ENCODE measurements around the gene CDHR3.

Gene CDHR3

GRCh38 chr7:106047184-106047583 lies 84.1 kb downstream of the CDHR3 start:
- Histone ChIP-seq H3K27me3 (ENCODE audit: low read length) (no peaks in the 10 kb centered on the region), H3K9me2 (replicated peaks; ENCODE audit: insufficient read depth, low read length) (no peaks in the 10 kb centered on the region), H3K9ac (ENCODE audit: low read length) (no peak overlapping the region), H3F3A (ENCODE audit: insufficient read depth) (peaks cover 49% of the 10 kb centered on the region), H3K27ac (ENCODE audit: low read depth, low read length) (no peak overlapping the region), H3K79me2 (ENCODE audit: insufficient read depth, low read length) (no peaks in the 10 kb centered on the region), H3K9me3 (ENCODE audit: insufficient read depth, low read length) (no peaks in the 10 kb centered on the region), H4K20me1 (ENCODE audit: low read depth, low read length) (no peaks in the 10 kb centered on the region), H2AFZ (ENCODE audit: low read depth, low read length, severe bottlenecking) (no peak overlapping the region), H3K4me3 (ENCODE audit: insufficient read depth, low read length, poor library complexity, severe bottlenecking) (no peak overlapping the region), H3K36me3 (ENCODE audit: low read length) (no peaks in the 10 kb centered on the region), H3K4me2 (ENCODE audit: low read depth, low read length, poor library complexity, severe bottlenecking) (no peak overlapping the region)
- TF ChIP-seq CTCF (IDR thresholded peaks at IDR 0.05; ENCODE audit: insufficient read depth, low read length, poor library complexity, severe bottlenecking) (no peak), EZH2phosphoT487 (conservative IDR thresholded peaks at IDR 0.05; ENCODE audit: low read length) (no peak)

DNA sequence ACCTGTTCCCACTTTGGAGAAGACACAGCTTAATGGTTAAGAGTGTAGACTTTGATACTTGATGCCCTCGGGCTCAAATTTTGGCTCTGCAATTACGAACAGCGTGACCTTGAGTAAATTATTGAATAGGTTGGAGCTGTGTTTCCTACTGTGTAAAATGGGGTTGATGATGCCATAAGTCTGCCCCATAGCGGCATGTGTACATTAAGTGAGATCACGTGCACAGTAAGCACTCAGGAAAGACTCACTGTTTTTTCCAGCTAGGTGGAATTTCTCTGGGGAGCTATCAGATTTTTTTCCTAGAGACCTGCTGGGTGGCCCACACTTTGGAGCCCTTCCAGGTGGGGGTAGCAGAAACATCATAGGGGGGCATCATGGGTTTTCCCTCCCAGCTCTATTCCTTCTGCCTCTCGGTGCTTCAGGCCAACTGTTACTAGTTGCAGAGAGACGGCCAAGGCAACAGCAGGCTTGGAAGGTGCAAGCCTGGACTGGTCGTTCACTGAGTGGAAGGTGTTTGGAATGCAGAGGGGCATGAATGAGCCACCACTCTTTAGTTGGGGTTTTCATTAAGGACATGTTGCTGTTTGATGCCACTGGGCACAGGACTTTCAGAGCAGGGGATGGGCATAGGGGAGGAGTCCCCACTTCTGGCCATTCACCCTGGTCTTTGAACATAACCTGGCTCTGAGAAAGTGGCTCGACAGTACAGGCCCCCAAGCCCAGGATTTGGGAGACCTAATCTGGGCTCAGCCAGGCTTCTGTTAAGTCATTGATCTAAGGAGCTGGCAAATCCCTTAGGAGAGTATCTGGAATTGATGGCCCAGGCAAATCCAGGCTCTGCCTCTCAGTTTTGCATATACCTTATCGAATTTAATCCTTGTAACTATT lies 85.0 kb downstream of the CDHR3 start:
- H3K79me2 ChIP-seq (ENCODE audit: insufficient read depth, low read length), result no peaks in the 10 kb centered on the region
- H3K9me3 ChIP-seq (ENCODE audit: insufficient read depth, low read length), result no peaks in the 10 kb centered on the region
- peak overlapping the region; percentile 97 for H3K27ac ChIP-seq (ENCODE audit: low read depth, low read length)
- H3K36me3 ChIP-seq (ENCODE audit: low read length), result no peaks in the 10 kb centered on the region
- TF ChIP-seq CTCF (IDR thresholded peaks at IDR 0.05; ENCODE audit: insufficient read depth, low read length, poor library complexity, severe bottlenecking) (no peak), EZH2phosphoT487 (conservative IDR thresholded peaks at IDR 0.05; ENCODE audit: low read length) (no peak)
- H3K9me2 ChIP-seq (replicated peaks; ENCODE audit: insufficient read depth, low read length), result no peaks in the 10 kb centered on the region
- no peak overlapping the region for H3K4me2 ChIP-seq (ENCODE audit: low read depth, low read length, poor library complexity, severe bottlenecking)
- peak overlapping the region; percentile 70; the same call in 1 of the 2 replicates for H3K9ac ChIP-seq (ENCODE audit: low read length)
- no peaks in the 10 kb centered on the region for H3K27me3 ChIP-seq (ENCODE audit: low read length)
- no peak overlapping the region for H3K4me3 ChIP-seq (ENCODE audit: insufficient read depth, low read length, poor library complexity, severe bottlenecking)
- no peak overlapping the region for H2AFZ ChIP-seq (ENCODE audit: low read depth, low read length, severe bottlenecking)
- H4K20me1 ChIP-seq (ENCODE audit: low read depth, low read length), result no peaks in the 10 kb centered on the region
- peaks cover 57% of the 10 kb centered on the region for H3F3A ChIP-seq (ENCODE audit: insufficient read depth)

DNA sequence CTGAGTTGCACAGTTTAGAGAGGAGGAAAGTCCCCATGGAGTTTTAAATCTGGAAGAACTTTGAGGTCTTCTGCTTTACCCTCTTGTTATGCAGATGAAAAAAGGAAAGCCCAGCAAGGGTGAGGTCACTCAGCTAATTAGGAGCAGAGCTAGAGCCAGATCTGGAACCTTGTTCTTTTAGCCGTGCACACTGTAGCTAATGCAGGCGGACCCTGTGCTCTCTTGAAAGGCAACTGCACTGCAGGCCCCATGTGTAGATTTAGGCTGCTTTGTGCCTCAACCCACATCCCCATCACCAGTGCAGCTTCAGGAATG lies 85.6 kb downstream of the CDHR3 start:
- Histone ChIP-seq H3F3A (ENCODE audit: insufficient read depth) (peaks cover 61% of the 10 kb centered on the region), H3K4me2 (ENCODE audit: low read depth, low read length, poor library complexity, severe bottlenecking) (peak overlapping the region; percentile 70), H3K27me3 (ENCODE audit: low read length) (no peaks in the 10 kb centered on the region), H3K4me3 (ENCODE audit: insufficient read depth, low read length, poor library complexity, severe bottlenecking) (no peak overlapping the region), H3K9ac (ENCODE audit: low read length) (peak overlapping the region; percentile 70), H3K79me2 (ENCODE audit: insufficient read depth, low read length) (no peaks in the 10 kb centered on the region), H2AFZ (ENCODE audit: low read depth, low read length, severe bottlenecking) (no peak overlapping the region), H3K9me3 (ENCODE audit: insufficient read depth, low read length) (no peaks in the 10 kb centered on the region), H4K20me1 (ENCODE audit: low read depth, low read length) (no peaks in the 10 kb centered on the region), H3K27ac (ENCODE audit: low read depth, low read length) (peak overlapping the region; percentile 97), H3K36me3 (ENCODE audit: low read length) (no peaks in the 10 kb centered on the region), H3K9me2 (replicated peaks; ENCODE audit: insufficient read depth, low read length) (no peaks in the 10 kb centered on the region)
- TF ChIP-seq EZH2phosphoT487 (conservative IDR thresholded peaks at IDR 0.05; ENCODE audit: low read length) (no peak), CTCF (IDR thresholded peaks at IDR 0.05; ENCODE audit: insufficient read depth, low read length, poor library complexity, severe bottlenecking) (no peak)

All from SU-DHL-6 (cell line).